Astrocyte (in vitro differentiated cells and primary cell): ENCODE results near the gene RTN4RL2. TPM values are rescaled to one million over a fixed set of nuclear protein-coding genes. Genes with fewer than 3 reads are reported as not detected.

Experiments
- DNase-seq: peaks from one replicate; pipeline ENCODE4 v3.0.0-alpha.2; 2010; ENCODE audit warnings: low read depth
- FAIRE-seq: peaks from 2 replicates; lab custom pipeline; 2011; peaks lifted over from hg19 to GRCh38; lab: Jason Lieb, UNC
- H2AFZ ChIP-seq: 2 replicates; pipeline ENCODE4 v1.6.0; 2012; ENCODE audit warnings: low read depth, low read length, inconsistent platforms
- H3K27ac ChIP-seq: 2 replicates; pipeline ENCODE4 v1.5.1; 2011; ENCODE audit warnings: low read depth, low read length, inconsistent platforms
- H3K27me3 ChIP-seq: 2 replicates; pipeline ENCODE4 v1.6.0; 2011; ENCODE audit warnings: low read length, inconsistent platforms; ENCODE audit not compliant: insufficient read depth
- H3K36me3 ChIP-seq: 2 replicates; pipeline ENCODE4 v1.5.1; 2011; ENCODE audit warnings: low read length, inconsistent platforms; ENCODE audit not compliant: insufficient read depth
- H3K4me1 ChIP-seq: 2 replicates; pipeline ENCODE4 v1.5.1; 2011; ENCODE audit warnings: low read length, inconsistent platforms; ENCODE audit not compliant: insufficient read depth
- H3K4me2 ChIP-seq: 2 replicates; pipeline ENCODE4 v1.6.0; 2012; ENCODE audit warnings: low read length, inconsistent platforms
- H3K4me3 ChIP-seq: 2 replicates; pipeline ENCODE4 v1.5.1; 2011; ENCODE audit warnings: low read depth, mild to moderate bottlenecking, low read length, inconsistent platforms; ENCODE audit not compliant: insufficient read depth
- H3K79me2 ChIP-seq: 2 replicates; pipeline ENCODE4 v1.6.0; 2012; ENCODE audit warnings: mild to moderate bottlenecking, low read length, inconsistent platforms; ENCODE audit not compliant: insufficient read depth
- H3K9ac ChIP-seq: 2 replicates; pipeline ENCODE4 v1.6.0; 2012; ENCODE audit warnings: mild to moderate bottlenecking, low read length, inconsistent platforms
- H3K9me3 ChIP-seq: 2 replicates; pipeline ENCODE4 v1.5.1; 2012; ENCODE audit warnings: low read depth, mild to moderate bottlenecking, low read length, inconsistent platforms; ENCODE audit not compliant: insufficient read depth
- H4K20me1 ChIP-seq: 2 replicates; pipeline ENCODE4 v1.6.0; 2012; ENCODE audit warnings: low read length, inconsistent platforms; ENCODE audit not compliant: insufficient read depth
- H3K27ac Mint-ChIP-seq: one replicate; pipeline ENCODE4 v1.8.0; 2021; ENCODE audit warnings: mild to moderate bottlenecking, mixed read lengths; ENCODE audit not compliant: unreplicated experiment
- H3K27me3 Mint-ChIP-seq: one replicate; pipeline ENCODE4 v1.8.0; 2021; ENCODE audit warnings: low read depth, mixed read lengths; ENCODE audit not compliant: unreplicated experiment
- H3K36me3 Mint-ChIP-seq: one replicate; pipeline ENCODE4 v1.8.0; 2021; ENCODE audit warnings: low read depth, mixed read lengths; ENCODE audit not compliant: unreplicated experiment
- H3K4me1 Mint-ChIP-seq: one replicate; pipeline ENCODE4 v1.8.0; 2021; ENCODE audit warnings: low read depth, mixed read lengths; ENCODE audit not compliant: unreplicated experiment
- H3K4me3 Mint-ChIP-seq: one replicate; pipeline ENCODE4 v1.8.0; 2021; ENCODE audit warnings: mild to moderate bottlenecking, moderate library complexity, mixed read lengths; ENCODE audit not compliant: unreplicated experiment
- H3K9me3 Mint-ChIP-seq: one replicate; pipeline ENCODE4 v1.8.0; 2021; ENCODE audit warnings: mild to moderate bottlenecking, mixed read lengths; ENCODE audit not compliant: unreplicated experiment
- EZH2 ChIP-seq: IDR thresholded peaks from 2 replicates; pipeline ENCODE4 v1.6.1; 2012; ENCODE audit warnings: mild to moderate bottlenecking, low read length, inconsistent platforms; ENCODE audit not compliant: insufficient read depth
- total RNA-seq: library from RNA; stranded (reverse); gene quantifications from 2 replicates; pipeline ENCODE4 v1.2.1, GENCODE V29; 2021
- TF ChIP-seq, protein P1 (sequence below): IDR thresholded peaks from 2 replicates; pipeline ENCODE4 v1.5.1; 2011; ENCODE audit warnings: low read depth, mild to moderate bottlenecking, inconsistent platforms, low read length, moderate library complexity; ENCODE audit not compliant: insufficient read depth

The RTN4RL2 gene
- total RNA-seq, 1 donor from 2014 or later: 0.50 TPM

DNA sequence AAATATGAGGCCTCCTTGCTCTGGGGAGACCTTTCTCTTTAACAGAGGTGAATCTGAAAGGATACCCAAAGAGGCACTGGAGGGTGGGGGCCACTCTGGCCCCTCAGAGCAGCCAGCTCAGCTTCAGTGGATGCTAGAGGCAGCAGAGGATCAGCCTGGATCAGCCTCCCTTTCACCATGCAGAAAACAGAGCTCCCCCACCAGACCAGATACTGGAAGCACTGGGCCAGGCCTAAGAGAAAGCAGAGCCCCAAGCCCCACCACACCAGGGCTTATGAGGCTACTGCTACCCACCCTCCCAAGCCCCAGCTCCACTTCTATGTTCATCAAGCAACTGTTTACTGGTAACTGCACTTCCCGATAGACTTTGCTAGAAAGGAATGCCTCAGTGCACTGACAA, 29.4 kb upstream of the RTN4RL2 start:
- Histone ChIP-seq H3K27me3 (peaks cover 4% of the 10 kb centered on the region), H4K20me1 (no peaks in the 10 kb centered on the region), H3K4me3 (no peak overlapping the region), H3K4me2 (no peak overlapping the region), H3K4me1 (peaks cover 32% of the 10 kb centered on the region), H3K9ac (no peak overlapping the region), H3K79me2 (no peaks in the 10 kb centered on the region), H3K36me3 (no peaks in the 10 kb centered on the region), H3K27ac (no peak overlapping the region), H3K9me3 (no peaks in the 10 kb centered on the region), H2AFZ (no peak overlapping the region)
- Mint-ChIP-seq H3K27ac (no peak overlapping the region), H3K36me3 (no peaks in the 10 kb centered on the region), H3K9me3 (no peaks in the 10 kb centered on the region), H3K4me3 (no peak overlapping the region), H3K27me3 (peaks cover 14% of the 10 kb centered on the region), H3K4me1 (peaks cover 27% of the 10 kb centered on the region)
- TF ChIP-seq, protein P1, sequence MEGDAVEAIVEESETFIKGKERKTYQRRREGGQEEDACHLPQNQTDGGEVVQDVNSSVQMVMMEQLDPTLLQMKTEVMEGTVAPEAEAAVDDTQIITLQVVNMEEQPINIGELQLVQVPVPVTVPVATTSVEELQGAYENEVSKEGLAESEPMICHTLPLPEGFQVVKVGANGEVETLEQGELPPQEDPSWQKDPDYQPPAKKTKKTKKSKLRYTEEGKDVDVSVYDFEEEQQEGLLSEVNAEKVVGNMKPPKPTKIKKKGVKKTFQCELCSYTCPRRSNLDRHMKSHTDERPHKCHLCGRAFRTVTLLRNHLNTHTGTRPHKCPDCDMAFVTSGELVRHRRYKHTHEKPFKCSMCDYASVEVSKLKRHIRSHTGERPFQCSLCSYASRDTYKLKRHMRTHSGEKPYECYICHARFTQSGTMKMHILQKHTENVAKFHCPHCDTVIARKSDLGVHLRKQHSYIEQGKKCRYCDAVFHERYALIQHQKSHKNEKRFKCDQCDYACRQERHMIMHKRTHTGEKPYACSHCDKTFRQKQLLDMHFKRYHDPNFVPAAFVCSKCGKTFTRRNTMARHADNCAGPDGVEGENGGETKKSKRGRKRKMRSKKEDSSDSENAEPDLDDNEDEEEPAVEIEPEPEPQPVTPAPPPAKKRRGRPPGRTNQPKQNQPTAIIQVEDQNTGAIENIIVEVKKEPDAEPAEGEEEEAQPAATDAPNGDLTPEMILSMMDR: no peak
- TF ChIP-seq EZH2: no peak
- FAIRE-seq: no peak
- no peak for DNase-seq

DNA sequence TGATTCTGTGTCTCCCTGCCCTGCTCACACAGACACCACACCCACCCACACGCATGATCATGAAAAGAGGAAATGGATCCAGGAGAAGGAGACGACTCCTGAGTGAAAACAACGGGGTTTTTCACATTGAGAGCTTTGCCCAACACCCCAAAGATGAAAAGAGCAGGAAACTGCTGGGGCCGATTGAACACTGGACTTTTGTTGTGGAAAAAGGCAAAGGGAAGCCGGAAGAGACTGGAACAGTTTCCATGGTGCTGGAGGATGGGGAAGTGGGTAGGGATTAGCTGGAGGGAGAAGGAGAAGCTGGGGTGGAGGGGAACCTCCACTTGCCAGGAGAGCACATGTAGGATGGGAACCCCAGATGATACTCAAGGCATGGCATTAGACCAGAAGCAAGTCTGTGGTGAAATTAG, 28.2 kb upstream of the RTN4RL2 start:
- Histone ChIP-seq H3K36me3 (no peaks in the 10 kb centered on the region), H3K4me1 (peaks cover 21% of the 10 kb centered on the region), H3K9me3 (no peaks in the 10 kb centered on the region), H3K4me3 (no peak overlapping the region), H2AFZ (no peak overlapping the region), H3K27me3 (peaks cover 4% of the 10 kb centered on the region), H3K4me2 (peak overlapping the region; percentile 52), H3K79me2 (no peaks in the 10 kb centered on the region), H3K9ac (peak overlapping the region; percentile 14), H4K20me1 (no peaks in the 10 kb centered on the region), H3K27ac (no peak overlapping the region)
- TF ChIP-seq, protein P1: no peak
- no peak for TF ChIP-seq EZH2
- H3K4me3 Mint-ChIP-seq: peak overlapping the region; percentile 4
- no peaks in the 10 kb centered on the region for H3K36me3 Mint-ChIP-seq
- H3K9me3 Mint-ChIP-seq: no peaks in the 10 kb centered on the region
- DNase-seq: no peak
- FAIRE-seq: no peak
- peaks cover 14% of the 10 kb centered on the region for H3K27me3 Mint-ChIP-seq
- peaks cover 20% of the 10 kb centered on the region for H3K4me1 Mint-ChIP-seq
- H3K27ac Mint-ChIP-seq: peak overlapping the region; percentile 77

DNA sequence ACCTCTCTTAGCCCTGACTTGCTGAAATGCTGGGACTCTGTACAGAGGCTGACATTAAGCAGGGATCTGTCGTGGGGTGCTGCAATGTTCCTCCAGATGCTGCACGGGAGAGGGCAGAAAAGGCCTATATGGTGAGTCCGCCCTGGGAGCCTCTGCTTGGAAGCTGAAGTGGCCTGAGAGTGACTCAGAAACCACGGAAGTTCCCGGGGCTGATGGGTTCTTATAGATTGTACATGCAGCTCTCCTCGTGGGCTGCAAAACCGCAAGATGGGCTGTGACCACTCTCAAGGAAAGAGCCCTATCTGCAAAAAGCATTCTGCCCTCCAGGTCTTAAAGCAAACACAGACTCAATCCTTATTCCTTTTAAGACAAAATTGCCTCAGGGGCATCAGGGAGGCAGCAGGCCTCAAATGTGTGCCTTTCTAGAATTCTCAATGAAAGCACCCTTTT, 27.6 kb upstream of the RTN4RL2 start:
- Histone ChIP-seq H3K27me3 (peaks cover 4% of the 10 kb centered on the region), H3K79me2 (no peaks in the 10 kb centered on the region), H3K4me2 (peak overlapping the region; percentile 52), H3K27ac (no peak overlapping the region), H3K4me3 (no peak overlapping the region), H3K9me3 (no peaks in the 10 kb centered on the region), H4K20me1 (no peaks in the 10 kb centered on the region), H3K9ac (no peak overlapping the region), H3K36me3 (no peaks in the 10 kb centered on the region), H3K4me1 (peaks cover 15% of the 10 kb centered on the region), H2AFZ (no peak overlapping the region)
- H3K27ac Mint-ChIP-seq: peak overlapping the region; percentile 77
- peak; percentile 90 for DNase-seq
- H3K4me1 Mint-ChIP-seq: peaks cover 14% of the 10 kb centered on the region
- peaks cover 16% of the 10 kb centered on the region for H3K27me3 Mint-ChIP-seq
- H3K9me3 Mint-ChIP-seq: no peaks in the 10 kb centered on the region
- H3K36me3 Mint-ChIP-seq: no peaks in the 10 kb centered on the region
- TF ChIP-seq, protein P1: no peak
- TF ChIP-seq EZH2: no peak
- H3K4me3 Mint-ChIP-seq: no peak overlapping the region
- no peak for FAIRE-seq
